Peyer's patch (tissue), 4 donors: ENCODE data around the gene ZC3H7A. TPM values are rescaled to one million over a fixed set of nuclear protein-coding genes. Genes with fewer than 3 reads are reported as not detected.

ENCODE experiments used
- DNase-seq, 3 donors: peaks; one replicate each; pipeline ENCODE4 v3.0.0-alpha.2; 2017 to 2019
- H3K27ac ChIP-seq, 4 donors: fragments of 200-600 bp; sonication (generic); one replicate each; pipeline ENCODE4 v1.5.1; 2016 to 2019
- H3K27me3 ChIP-seq, 2 donors: fragments of 200-600 bp; sonication (generic); one replicate each; pipeline ENCODE4 v1.5.1; 2019
- H3K36me3 ChIP-seq, 3 donors: fragments of 200-600 bp; sonication (generic); one replicate each; pipeline ENCODE4 v1.5.1; 2016 to 2019
- H3K4me1 ChIP-seq, 4 donors: fragments of 200-600 bp; sonication (generic); one replicate each; pipeline ENCODE4 v1.5.1; 2016 to 2019
- H3K4me3 ChIP-seq, 4 donors: fragments of 200-600 bp; sonication (generic); 1 replicate in 3 of 4; 2 replicates in 1 of 4; pipeline ENCODE4 v1.5.1; 2016 to 2019; ENCODE audit warnings: mild to moderate bottlenecking in 1 of 4
- H3K9me3 ChIP-seq, 4 donors: fragments of 200-600 bp; sonication (generic); one replicate each; pipeline ENCODE4 v1.5.1; 2016 to 2019; ENCODE audit warnings: mild to moderate bottlenecking in 1 of 4
- CTCF ChIP-seq, 6 experiments: fragments of 450-650 bp in 4 of 6; fragments of 200-600 bp in 2 of 6; sonication (generic) in 1 of 6; IDR thresholded peaks; one replicate each; pipeline ENCODE4 v1.5.1; 2017 to 2019; ENCODE audit warnings: antibody characterized with exemption in 6 of 6, mild to moderate bottlenecking in 3 of 6, moderate library complexity in 1 of 6
- POLR2A ChIP-seq, 2 donors: fragments of 450-650 bp; IDR thresholded peaks; one replicate each; pipeline ENCODE4 v1.5.1; 2017; ENCODE audit warnings: antibody characterized with exemption in 2 of 2, mild to moderate bottlenecking in 2 of 2, moderate library complexity in 2 of 2
- total RNA-seq, 4 donors: library from RNA; depleted of rRNA; stranded (reverse); fragments of >200 nt; gene quantifications; one replicate each; pipeline ENCODE4 v1.1.0, GENCODE V29; 2016

ZC3H7A gene
- 100 to 1,000 TPM in 1 of 4 donors, 10 to 100 TPM in 3; 54.9 to 122 (median 72.5) TPM for total RNA-seq

GRCh38 chr16:11797166-11797956, at the start of gene ZC3H7A:
TSS of gene ZC3H7A (minus strand) at chr16:11797258. CDS start at chr16:11782354, 14,904 bp downstream.
- H3K9me3 ChIP-seq: no peaks in the 10 kb centered on the region
- H3K36me3 ChIP-seq: no peaks in the 10 kb centered on the region
- peak within 1 kb of the TSS; percentile 82 to 89 (median 86) for H3K4me3 ChIP-seq
- no peaks in the 10 kb centered on the region for H3K27me3 ChIP-seq
- DNase-seq: peak; percentile 93 to 98 (median 98)
- H3K4me1 ChIP-seq: peaks cover under 1 to 55% (median 19%) of the 10 kb centered on the region in 4 donors
- TF ChIP-seq POLR2A (IDR thresholded peaks at IDR 0.05): peak; percentile 96 to 98
- TF ChIP-seq CTCF (IDR thresholded peaks at IDR 0.05): peak; percentile 79 to 99 (median 98)
- peak within 1 kb of the TSS; percentile 88 to 98 (median 94) for H3K27ac ChIP-seq

- Histone ChIP-seq H3K27me3 (no peaks in the 10 kb centered on the region), H3K9me3 (no peaks in the 10 kb centered on the region), H3K4me3 (no peak overlapping the region), H3K27ac (no peak overlapping the region), H3K4me1 (peaks cover 0 to 7% (median 0%) of the 10 kb centered on the region in 4 donors), H3K36me3 (peaks cover 0 to 97% (median 0%) of the 10 kb centered on the region in 3 donors)
- DNase-seq: no peak
- TF ChIP-seq POLR2A (IDR thresholded peaks at IDR 0.05) (no peak), CTCF (IDR thresholded peaks at IDR 0.05) (no peak)
Observed at GRCh38 chr16:11844499-11844898, 47.4 kb upstream of the ZC3H7A start.

GRCh38 chr16:11843861-11844260, 46.8 kb upstream of the ZC3H7A start:
- Histone ChIP-seq H3K27ac (no peak overlapping the region), H3K4me1 (peaks cover 0 to under 1% (median 0%) of the 10 kb centered on the region in 4 donors), H3K9me3 (no peaks in the 10 kb centered on the region), H3K36me3 (peaks cover 0 to 97% (median 0%) of the 10 kb centered on the region in 3 donors), H3K4me3 (no peak overlapping the region), H3K27me3 (no peaks in the 10 kb centered on the region)
- DNase-seq: no peak
- TF ChIP-seq CTCF (IDR thresholded peaks at IDR 0.05) (no peak), POLR2A (IDR thresholded peaks at IDR 0.05) (no peak)

- Histone ChIP-seq H3K4me3 (no peak overlapping the region), H3K27ac (no peak overlapping the region), H3K4me1 (no peaks in the 10 kb centered on the region), H3K27me3 (no peaks in the 10 kb centered on the region), H3K36me3 (peaks cover 0 to 97% (median 0%) of the 10 kb centered on the region in 3 donors), H3K9me3 (no peaks in the 10 kb centered on the region)
- DNase-seq: no peak
- no peak for TF ChIP-seq POLR2A (IDR thresholded peaks at IDR 0.05)
- no peak for TF ChIP-seq CTCF (IDR thresholded peaks at IDR 0.05)
Observed at GRCh38 chr16:11843206-11843605, 46.1 kb upstream of the ZC3H7A start.

- DNase-seq: no peak
- no peak for TF ChIP-seq CTCF (IDR thresholded peaks at IDR 0.05)
- Histone ChIP-seq H3K27ac (no peak overlapping the region), H3K27me3 (no peaks in the 10 kb centered on the region), H3K4me1 (no peaks in the 10 kb centered on the region), H3K9me3 (no peaks in the 10 kb centered on the region), H3K4me3 (no peak overlapping the region), H3K36me3 (peaks cover 0 to 97% (median 0%) of the 10 kb centered on the region in 3 donors)
Observed at GRCh38 chr16:11841026-11841425, 44.0 kb upstream of the ZC3H7A start.
